T-helper 1 cell treated with Interleukin-12 subunit alpha and Interleukin-12 subunit beta and Interleukin-4 antibody, amounts not matched to agents 30 μg/mL and 1 μg/mL, for 36 hours (primary cell): ENCODE data around the gene KNOP1.

Experiments
- H3K27ac Mint-ChIP-seq: one replicate; pipeline ENCODE4 v1.8.0; 2021; ENCODE audit warnings: mild to moderate bottlenecking, mixed read lengths
- H3K27me3 Mint-ChIP-seq: one replicate; pipeline ENCODE4 v1.8.0; 2021; ENCODE audit warnings: low read depth, mixed read lengths
- H3K36me3 Mint-ChIP-seq: one replicate; pipeline ENCODE4 v1.8.0; 2021; ENCODE audit warnings: low read depth, mixed read lengths
- H3K4me1 Mint-ChIP-seq: one replicate; pipeline ENCODE4 v1.8.0; 2021; ENCODE audit warnings: low read depth, mixed read lengths
- H3K4me3 Mint-ChIP-seq: one replicate; pipeline ENCODE4 v1.8.0; 2021; ENCODE audit warnings: mild to moderate bottlenecking, moderate library complexity, mixed read lengths
- H3K9me3 Mint-ChIP-seq: one replicate; pipeline ENCODE4 v1.8.0; 2021; ENCODE audit warnings: mixed read lengths

KNOP1 gene

GRCh38 chr16:19717741-19718623 is at the start of gene KNOP1, which contains the start of gene IQCK:
TSS of gene KNOP1 (minus strand) at chr16:19718227. CDS start at chr16:19715035, 3,192 bp downstream.
TSS of gene IQCK (plus strand) at chr16:19718271. CDS start at chr16:19718307, 36 bp downstream.
- H3K27me3 Mint-ChIP-seq = no peaks in the 10 kb centered on the region
- peaks cover 10% of the 10 kb centered on the region for H3K36me3 Mint-ChIP-seq
- peak within 1 kb of the TSS; percentile 76 for H3K27ac Mint-ChIP-seq
- peaks cover 13% of the 10 kb centered on the region for H3K4me1 Mint-ChIP-seq
- no peaks in the 10 kb centered on the region for H3K9me3 Mint-ChIP-seq
- peak within 1 kb of the TSS; percentile 89 for H3K4me3 Mint-ChIP-seq

GRCh38 chr16:19767497-19767896 is 49.5 kb upstream of the KNOP1 start:
- peaks cover 6% of the 10 kb centered on the region for H3K27me3 Mint-ChIP-seq
- H3K4me1 Mint-ChIP-seq = no peaks in the 10 kb centered on the region
- H3K9me3 Mint-ChIP-seq = peaks cover 8% of the 10 kb centered on the region
- H3K36me3 Mint-ChIP-seq = no peaks in the 10 kb centered on the region
- H3K4me3 Mint-ChIP-seq = no peak overlapping the region
- no peak overlapping the region for H3K27ac Mint-ChIP-seq

- no peak overlapping the region for H3K4me3 Mint-ChIP-seq
- no peaks in the 10 kb centered on the region for H3K36me3 Mint-ChIP-seq
- peaks cover 6% of the 10 kb centered on the region for H3K27me3 Mint-ChIP-seq
- peaks cover 8% of the 10 kb centered on the region for H3K9me3 Mint-ChIP-seq
- H3K4me1 Mint-ChIP-seq = no peaks in the 10 kb centered on the region
- H3K27ac Mint-ChIP-seq = no peak overlapping the region
Measured at GRCh38 chr16:19766988-19767387, 49.0 kb upstream of the KNOP1 start.

- Mint-ChIP-seq H3K27ac (no peak overlapping the region), H3K36me3 (no peaks in the 10 kb centered on the region), H3K9me3 (peaks cover 8% of the 10 kb centered on the region), H3K27me3 (peaks cover 6% of the 10 kb centered on the region), H3K4me3 (no peak overlapping the region), H3K4me1 (no peaks in the 10 kb centered on the region)
Measured at GRCh38 chr16:19766554-19766884, 48.5 kb upstream of the KNOP1 start.

- Mint-ChIP-seq H3K4me1 (no peaks in the 10 kb centered on the region), H3K9me3 (peaks cover 8% of the 10 kb centered on the region), H3K36me3 (no peaks in the 10 kb centered on the region), H3K27me3 (peaks cover 6% of the 10 kb centered on the region), H3K27ac (no peak overlapping the region), H3K4me3 (no peak overlapping the region)
Measured at GRCh38 chr16:19765860-19766553, 48.0 kb upstream of the KNOP1 start.

GRCh38 chr16:19760356-19761060 is 42.5 kb upstream of the KNOP1 start:
- H3K9me3 Mint-ChIP-seq = no peaks in the 10 kb centered on the region
- H3K4me3 Mint-ChIP-seq = no peak overlapping the region
- H3K27ac Mint-ChIP-seq = no peak overlapping the region
- no peaks in the 10 kb centered on the region for H3K36me3 Mint-ChIP-seq
- H3K4me1 Mint-ChIP-seq = no peaks in the 10 kb centered on the region
- H3K27me3 Mint-ChIP-seq = no peaks in the 10 kb centered on the region

- Mint-ChIP-seq H3K9me3 (no peaks in the 10 kb centered on the region), H3K4me1 (no peaks in the 10 kb centered on the region), H3K4me3 (no peak overlapping the region), H3K27me3 (no peaks in the 10 kb centered on the region), H3K36me3 (no peaks in the 10 kb centered on the region), H3K27ac (no peak overlapping the region)
Measured at GRCh38 chr16:19757762-19758595, 40.0 kb upstream of the KNOP1 start.

GRCh38 chr16:19757026-19757425 is 39.0 kb upstream of the KNOP1 start:
- Mint-ChIP-seq H3K27ac (no peak overlapping the region), H3K4me3 (no peak overlapping the region), H3K36me3 (no peaks in the 10 kb centered on the region), H3K9me3 (no peaks in the 10 kb centered on the region), H3K4me1 (no peaks in the 10 kb centered on the region), H3K27me3 (no peaks in the 10 kb centered on the region)

GRCh38 chr16:19755268-19755667 is 37.2 kb upstream of the KNOP1 start:
- no peaks in the 10 kb centered on the region for H3K27me3 Mint-ChIP-seq
- H3K4me1 Mint-ChIP-seq = no peaks in the 10 kb centered on the region
- H3K9me3 Mint-ChIP-seq = no peaks in the 10 kb centered on the region
- H3K4me3 Mint-ChIP-seq = no peak overlapping the region
- H3K36me3 Mint-ChIP-seq = no peaks in the 10 kb centered on the region
- H3K27ac Mint-ChIP-seq = no peak overlapping the region

- no peaks in the 10 kb centered on the region for H3K9me3 Mint-ChIP-seq
- no peaks in the 10 kb centered on the region for H3K27me3 Mint-ChIP-seq
- no peaks in the 10 kb centered on the region for H3K4me1 Mint-ChIP-seq
- H3K27ac Mint-ChIP-seq = no peak overlapping the region
- H3K4me3 Mint-ChIP-seq = no peak overlapping the region
- H3K36me3 Mint-ChIP-seq = no peaks in the 10 kb centered on the region
Measured at GRCh38 chr16:19754644-19755036, 36.6 kb upstream of the KNOP1 start.

- H3K9me3 Mint-ChIP-seq = no peaks in the 10 kb centered on the region
- no peaks in the 10 kb centered on the region for H3K36me3 Mint-ChIP-seq
- H3K4me1 Mint-ChIP-seq = no peaks in the 10 kb centered on the region
- H3K27ac Mint-ChIP-seq = no peak overlapping the region
- H3K4me3 Mint-ChIP-seq = no peak overlapping the region
- no peaks in the 10 kb centered on the region for H3K27me3 Mint-ChIP-seq
Measured at GRCh38 chr16:19753815-19754643, 36.0 kb upstream of the KNOP1 start.

GRCh38 chr16:19751478-19752385 is 33.7 kb upstream of the KNOP1 start:
- Mint-ChIP-seq H3K4me1 (no peaks in the 10 kb centered on the region), H3K27ac (no peak overlapping the region), H3K27me3 (peaks cover 3% of the 10 kb centered on the region), H3K36me3 (no peaks in the 10 kb centered on the region), H3K9me3 (no peaks in the 10 kb centered on the region), H3K4me3 (no peak overlapping the region)
